GM12878 (cell line): ENCODE measurements around the gene SALL1. TPM values are rescaled to one million over a fixed set of nuclear protein-coding genes. Genes with fewer than 3 reads are reported as not detected.

ENCODE experiments used
- ATAC-seq: fragments of 200-7000 bp; cut with Tn5 transposase; 3 replicates; pipeline ENCODE4 v1.9.1; 2020; ENCODE audit warnings: mild to moderate bottlenecking, moderate library complexity
- BruUV-seq: library from RNA; stranded (reverse); fragments of 400-500 nt; replicated peaks from 2 replicates; lab custom pipeline; 2021; lab: Mats Ljungman, UMichigan
- CTCF ChIA-PET: fragments of 300-600 bp; sonication (Branson Sonifier 250); formaldehyde crosslinking; extraction: SDS; loops from one replicate; lab custom pipeline; 2021; ENCODE audit warnings: inconsistent platforms; lab: Yijun Ruan, JAX
- POLR2A ChIA-PET: fragments of 350-600 bp; formaldehyde crosslinking; extraction: SDS; loops from one replicate; lab custom pipeline; 2021; ENCODE audit warnings: inconsistent platforms; lab: Charles Lee
- RAD21 ChIA-PET: fragments of 300-600 bp; sonication (Branson Sonifier 250); formaldehyde crosslinking; loops from one replicate; lab custom pipeline; 2023; ENCODE audit warnings: antibody characterized with exemption; ENCODE audit not compliant: unreplicated experiment; lab: Charles Lee
- SMC1A ChIA-PET: fragments of 300-600 bp; sonication (Branson Sonifier 250); formaldehyde crosslinking; loops from one replicate; lab custom pipeline; 2023; ENCODE audit not compliant: unreplicated experiment, uncharacterized antibody; lab: Charles Lee
- DNase-seq: peaks from one replicate; pipeline ENCODE4 v3.0.0-alpha.2; 2011; ENCODE audit warnings: low read depth, low spot score
- FAIRE-seq: peaks from 3 replicates; lab custom pipeline; 2011; peaks lifted over from hg19 to GRCh38; lab: Jason Lieb, UNC
- H2AFZ ChIP-seq: 2 replicates; pipeline ENCODE4 v1.6.0; 2011; ENCODE audit warnings: low read depth, low read length, control low read depth; ENCODE audit not compliant: control insufficient read depth
- H3K27ac ChIP-seq: 2 replicates; pipeline ENCODE4 v1.5.1; 2011; ENCODE audit warnings: control low read depth; ENCODE audit not compliant: control insufficient read depth, insufficient read depth
- H3K27me3 ChIP-seq, 2 experiments: replicated peaks in 1 of 2; 2 replicates each; pipeline versions ENCODE4 v1.6.0 to v1.6.1; 2011; ENCODE audit warnings: low read length in 1 of 2; ENCODE audit not compliant: control insufficient read depth in 2 of 2, insufficient read depth in 2 of 2
- H3K36me3 ChIP-seq, 2 experiments: 2 replicates each; pipeline ENCODE4 v1.5.1; 2011; ENCODE audit warnings: low read length in 1 of 2; ENCODE audit not compliant: control insufficient read depth in 2 of 2, insufficient read depth in 2 of 2
- H3K4me1 ChIP-seq: 2 replicates; pipeline ENCODE4 v1.6.1; 2011; ENCODE audit warnings: mild to moderate bottlenecking, low read length, moderate library complexity, mixed read lengths; ENCODE audit not compliant: control insufficient read depth, insufficient read depth
- H3K4me2 ChIP-seq: 2 replicates; pipeline ENCODE4 v1.6.0; 2011; ENCODE audit warnings: control low read depth; ENCODE audit not compliant: control insufficient read depth, insufficient read depth
- H3K4me3 ChIP-seq: fragments of 200-600 bp; sonication (generic); 2 replicates; pipeline ENCODE4 v1.5.1; 2016
- H3K79me2 ChIP-seq: 2 replicates; pipeline ENCODE4 v1.6.0; 2011; ENCODE audit warnings: low read length; ENCODE audit not compliant: control insufficient read depth, insufficient read depth
- H3K9ac ChIP-seq: 2 replicates; pipeline ENCODE4 v1.8.0; 2011; ENCODE audit warnings: low read length, control low read depth, mixed read lengths; ENCODE audit not compliant: control insufficient read depth, insufficient read depth
- H3K9me3 ChIP-seq: replicated peaks from 3 replicates; pipeline ENCODE4 v1.5.1; 2011; ENCODE audit warnings: mild to moderate bottlenecking, low read length; ENCODE audit not compliant: control insufficient read depth, insufficient read depth
- H4K20me1 ChIP-seq: 2 replicates; pipeline ENCODE4 v1.6.0; 2011; ENCODE audit not compliant: control insufficient read depth, insufficient read depth
- ETV6 ChIP-seq, 2 experiments: fragments of 450-650 bp in 1 of 2; IDR thresholded peaks in 1 of 2; conservative IDR thresholded peaks in 1 of 2; 2 replicates each; pipeline ENCODE4 v1.6.1; 2014; ENCODE audit warnings: antibody characterized with exemption in 1 of 2, borderline replicate concordance in 1 of 2, low read depth in 1 of 2, mild to moderate bottlenecking in 1 of 2, moderate library complexity in 1 of 2
- FOS ChIP-seq: IDR thresholded peaks from 3 replicates; pipeline ENCODE4 v1.6.1; 2011; ENCODE audit warnings: borderline replicate concordance; ENCODE audit not compliant: insufficient read length; ENCODE audit errors: extremely low read depth
- IKZF2 ChIP-seq, 2 experiments: fragments of 450-650 bp; IDR thresholded peaks; 2 replicates each; pipeline ENCODE4 v1.6.1; 2017; ENCODE audit warnings: mild to moderate bottlenecking in 2 of 2, moderate library complexity in 2 of 2
- TCF3 ChIP-seq: IDR thresholded peaks from 2 replicates; pipeline ENCODE4 v1.6.1; 2012; ENCODE audit warnings: low read depth, mild to moderate bottlenecking, low read length, borderline replicate concordance; ENCODE audit not compliant: insufficient read depth
- WGBS: methylation state at CpG from one replicate; pipeline ENCODE4 v1.1.6; 2016; ENCODE audit warnings: low lambda C conversion rate; ENCODE audit not compliant: insufficient replicate concordance, insufficient coverage; ENCODE audit errors: missing lambda C conversion rate; 5-methylcytosine and 5-hydroxymethylcytosine counted together
- in situ Hi-C: fragments of 300-500 bp; cut with MboI; formaldehyde crosslinking; loops from 9 replicates; pipeline ENCODE4 v1.14.3; 2018; ENCODE audit warnings: mixed read lengths
- intact Hi-C: fragments of 100-400 bp; cut with micrococcal nuclease; formaldehyde crosslinking; loops from one replicate; pipeline ENCODE4 v1.14.2; 2022; ENCODE audit not compliant: unreplicated experiment
- polyA plus RNA-seq, 11 experiments: library from polyadenylated mRNA; depleted of rRNA in 4 of 11; unstranded in 6 of 11; stranded (reverse) in 5 of 11; fragments of >200 nt; fragmentation: Nextera tagmentation in 4 of 11; fragmentation: Illumina TruSeq in 1 of 11; extraction: Ambion mirVana in 4 of 11; extraction: Trizol in 1 of 11; gene quantifications; 1 replicate in 1 of 11; 2 replicates in 10 of 11; pipeline versions ENCODE4 v1.2.1 to v1.2.3, GENCODE V29; 2011 to 2016; ENCODE audit warnings: inconsistent platforms in 2 of 11, missing spikeins in 2 of 11, low read depth in 1 of 11
- total RNA-seq, 4 experiments: library from RNA; depleted of rRNA in 3 of 4; stranded (reverse); fragments of >200 nt in 3 of 4; fragmentation: Illumina TruSeq in 1 of 4; extraction: Trizol in 1 of 4; gene quantifications; 2 replicates each; pipeline versions ENCODE4 v1.2.1 to v1.2.3, GENCODE V29; 2013 to 2021

SALL1 gene
- total and polyA plus RNA-seq, 10 of the 15 experiments (the other 5 are each of a cell fraction or from before 2014, with no cell fraction given) = 0.01 to 0.08 (median 0.03) TPM; not detected in 6

DNA sequence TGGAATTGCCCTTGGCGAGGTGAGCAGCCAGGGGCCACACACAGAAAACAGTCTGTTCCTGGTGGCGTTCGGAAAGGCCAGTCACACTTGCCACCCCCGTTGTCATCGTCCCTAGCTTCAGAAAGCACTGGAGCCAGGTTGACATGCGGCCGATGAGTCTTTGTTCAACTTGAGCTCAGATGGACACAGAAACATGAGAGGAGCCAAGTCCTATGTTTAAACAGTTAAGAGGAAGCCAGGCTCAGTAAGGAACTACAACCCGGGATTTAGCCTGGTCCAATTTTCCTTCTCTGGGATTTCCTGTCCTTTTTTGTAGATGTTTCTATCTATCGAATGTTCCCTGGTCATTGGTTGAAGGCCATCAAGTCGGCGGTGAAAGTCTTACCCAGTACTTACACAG is 19.5 kb downstream of the SALL1 start:
- H3K27me3 ChIP-seq = peaks cover 1 to 2% of the 10 kb centered on the region in 2 experiments; a peak in 1 of 4 replicates
- TF ChIP-seq IKZF2 (IDR thresholded peaks at IDR 0.05) = no peak
- no TSS peak for BruUV-seq
- no peak overlapping the region for H3K9ac ChIP-seq
- H3K9me3 ChIP-seq = no peaks in the 10 kb centered on the region
- no peak overlapping the region for H3K4me2 ChIP-seq
- ChIA-PET POLR2A (no interaction called here), CTCF (no interaction called here), SMC1A (no interaction called here), RAD21 (no interaction called here)
- FAIRE-seq = no peak
- H3K36me3 ChIP-seq = no peaks in the 10 kb centered on the region
- H3K4me1 ChIP-seq = no peaks in the 10 kb centered on the region
- intact Hi-C loops (no loop called here), in situ Hi-C loops (no loop called here)
- H3K27ac ChIP-seq = no peak overlapping the region
- H4K20me1 ChIP-seq = no peaks in the 10 kb centered on the region
- H3K4me3 ChIP-seq = no peak overlapping the region
- no peaks in the 10 kb centered on the region for H3K79me2 ChIP-seq
- DNase-seq = no peak
- 31% methylated on average over 11 of the region's 11 CpGs for WGBS
- H2AFZ ChIP-seq = no peak overlapping the region
- ATAC-seq = no peak

DNA sequence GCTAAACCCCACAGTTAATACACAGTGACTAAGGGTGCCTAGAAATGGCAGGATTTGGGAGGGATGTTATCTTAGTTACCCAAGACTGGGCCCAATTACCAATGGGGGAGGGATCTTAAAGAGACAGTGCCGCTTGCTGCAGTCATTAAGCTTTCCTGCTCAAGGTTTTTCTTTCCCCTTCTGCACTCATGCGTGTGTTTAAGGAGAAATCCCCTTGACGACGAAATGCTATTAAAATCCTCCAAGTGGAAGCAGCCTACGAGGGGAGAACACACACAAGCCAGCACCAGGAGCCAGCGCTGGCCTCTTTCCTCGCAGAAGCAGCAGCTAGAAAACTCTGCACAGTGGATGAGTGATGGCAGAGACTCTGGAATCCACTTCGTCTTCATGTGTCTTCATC is 22.0 kb downstream of the SALL1 start:
- no peaks in the 10 kb centered on the region for H3K79me2 ChIP-seq
- no peak overlapping the region for H3K4me2 ChIP-seq
- H3K4me1 ChIP-seq = no peaks in the 10 kb centered on the region
- ChIA-PET RAD21 (interaction anchor here (0.6 kb wide), 1 partner anchor 17 kb away, joined by 4 read pairs; no protein-coding TSS in a partner anchor), CTCF (no interaction called here), SMC1A (no interaction called here), POLR2A (no interaction called here)
- H4K20me1 ChIP-seq = no peaks in the 10 kb centered on the region
- no peaks in the 10 kb centered on the region for H3K36me3 ChIP-seq
- no peak for ATAC-seq
- DNase-seq = no peak
- H3K27me3 ChIP-seq = peaks cover 0 to 2% of the 10 kb centered on the region in 2 experiments; a peak in 1 of 4 replicates
- intact Hi-C loops = no loop called here
- no peak overlapping the region for H3K27ac ChIP-seq
- in situ Hi-C loops = no loop called here
- no peak overlapping the region for H3K4me3 ChIP-seq
- H3K9ac ChIP-seq = no peak overlapping the region
- TF ChIP-seq ETV6 (conservative IDR thresholded peaks at IDR 0.05 in 1 of 2, IDR thresholded peaks at IDR 0.05 in 1 of 2; ENCODE audit: borderline replicate concordance in 1 of 2, low read depth in 1 of 2) (no peak), TCF3 (no peak), FOS (no peak)
- no TSS peak for BruUV-seq
- H3K9me3 ChIP-seq = no peaks in the 10 kb centered on the region
- WGBS = 12% methylated on average over 8 of the region's 8 CpGs
- FAIRE-seq = no peak
- no peak overlapping the region for H2AFZ ChIP-seq
